GM18909 (cell line): ENCODE data around the gene USP7.

ENCODE experiments used
- ATAC-seq: cut with Tn5 transposase; IDR thresholded peaks from one replicate; pipeline ENCODE4 v1.9.1; 2021; ENCODE audit warnings: mild to moderate bottlenecking; ENCODE audit not compliant: unreplicated experiment, poor library complexity

USP7 gene

GRCh38 chr16:8905795-8906591 lies 57.7 kb downstream of the USP7 start:
- no peak for ATAC-seq

- no peak for ATAC-seq
These were observed 58.4 kb downstream of the USP7 start for GRCh38 chr16:8905168-8905762.

- no peak for ATAC-seq
These were observed 59.7 kb downstream of the USP7 start for GRCh38 chr16:8904018-8904430.

- no peak for ATAC-seq
These were observed 60.7 kb downstream of the USP7 start for GRCh38 chr16:8903004-8903403.

- no peak for ATAC-seq
These were observed 62.3 kb downstream of the USP7 start for GRCh38 chr16:8901320-8901861.

GRCh38 chr16:8900343-8900742 lies 63.4 kb downstream of the USP7 start:
- no peak for ATAC-seq

- ATAC-seq, result no peak
These were observed 63.9 kb downstream of the USP7 start for GRCh38 chr16:8899709-8900317.

GRCh38 chr16:8898660-8899318 lies 64.9 kb downstream of the USP7 start:
- no peak for ATAC-seq

- ATAC-seq, result no peak
These were observed 68.9 kb downstream of the USP7 start for GRCh38 chr16:8894736-8895334.

- no peak for ATAC-seq
These were observed 69.6 kb downstream of the USP7 start for GRCh38 chr16:8893976-8894690.

- ATAC-seq, result no peak
These were observed 70.3 kb downstream of the USP7 start for GRCh38 chr16:8893426-8893825.

GRCh38 chr16:8892101-8892575 lies 71.6 kb downstream of the USP7 start:
- ATAC-seq, result peak; percentile 37

- no peak for ATAC-seq
These were observed 73.2 kb downstream of the USP7 start for GRCh38 chr16:8890549-8890921.

GRCh38 chr16:8889893-8890548 lies 73.7 kb downstream of the USP7 start:
- no peak for ATAC-seq

- ATAC-seq, result no peak
These were observed 74.5 kb downstream of the USP7 start for GRCh38 chr16:8888951-8889892.

GRCh38 chr16:8887952-8888560 lies 75.7 kb downstream of the USP7 start:
- no peak for ATAC-seq

GRCh38 chr16:8887431-8887765 lies 76.3 kb downstream of the USP7 start:
- ATAC-seq, result no peak
